ENCODE measurements around the gene SMIM33. TPM values are rescaled to one million over a fixed set of nuclear protein-coding genes. Genes with fewer than 3 reads are reported as not detected.

The SMIM33 gene
- total and polyA plus RNA-seq, 2 of the 13 experiments (the other 11 are each of a cell fraction or from before 2014, with no cell fraction given) = not detected

- Histone ChIP-seq H3K4me1 (ENCODE audit: insufficient read depth, low read length) (no peaks in the 10 kb centered on the region), H3K9ac (ENCODE audit: insufficient read depth, low read depth, low read length) (no peak overlapping the region), H3K36me3 (replicated peaks in 1 of 2; ENCODE audit: control insufficient read depth in 1 of 2, insufficient read depth in 2 of 2, low read length in 2 of 2) (no peaks in the 10 kb centered on the region), H3K4me2 (ENCODE audit: low read depth, low read length) (no peak overlapping the region), H2AFZ (ENCODE audit: low read length) (no peak overlapping the region), H4K20me1 (ENCODE audit: insufficient read depth, low read length) (no peaks in the 10 kb centered on the region), H3K27ac (ENCODE audit: extremely low read length, insufficient read depth, low read length) (no peak overlapping the region), H3K4me3 (replicated peaks in 1 of 3; ENCODE audit: insufficient read depth in 1 of 3, low read depth in 2 of 3, low read length in 3 of 3) (no peak overlapping the region), H3K27me3 (ENCODE audit: control insufficient read depth in 1 of 2, insufficient read depth in 2 of 2, low read length in 2 of 2) (peaks cover 0 to 11% of the 10 kb centered on the region in 2 experiments; a peak in 2 of 5 replicates), H3K79me2 (ENCODE audit: insufficient read depth, low read length) (no peaks in the 10 kb centered on the region), H3K9me3 (ENCODE audit: low read length) (no peaks in the 10 kb centered on the region)
- in situ Hi-C loops (cut with HindIII; ENCODE audit: extremely low pct_ligation_motif_present, low pct_unique_long_range_greater_than_20kb) = no loop called here
- ATAC-seq (peak; percentile 38; the same call in 2 of the 3 replicates), DNase-seq (ENCODE audit: low spot score) (no peak), FAIRE-seq (no peak)
- CTCF ChIA-PET (ENCODE audit: low intra/inter-chr PET ratio, low total read pairs) = no interaction called here
- no peak for TF ChIP-seq TARDBP (CRISPR knock-in tag; IDR thresholded peaks at IDR 0.05)
- TF ChIP-seq HOXA9 (CRISPR knock-in tag; IDR thresholded peaks at IDR 0.05; ENCODE audit: borderline replicate concordance) = no peak
- TF ChIP-seq MBD4 (IDR thresholded peaks at IDR 0.05; ENCODE audit: borderline replicate concordance, low read length) = no peak
- no peak for TF ChIP-seq ZBTB1 (CRISPR knock-in tag; IDR thresholded peaks at IDR 0.05; ENCODE audit: borderline replicate concordance)
- no peak for TF ChIP-seq HES4 (CRISPR knock-in tag; IDR thresholded peaks at IDR 0.05; ENCODE audit: borderline replicate concordance)
- TF ChIP-seq AFF4 (CRISPR knock-in tag; IDR thresholded peaks at IDR 0.05) = no peak
- TF ChIP-seq FIP1L1 (IDR thresholded peaks at IDR 0.05; ENCODE audit: borderline replicate concordance, insufficient read depth, low read depth, low read length) = no peak
- no peak for TF ChIP-seq ZNF879 (CRISPR knock-in tag; IDR thresholded peaks at IDR 0.05)
- no peak for TF ChIP-seq ZBTB44 (CRISPR knock-in tag; IDR thresholded peaks at IDR 0.05)
- TF ChIP-seq SIX4 (CRISPR knock-in tag; IDR thresholded peaks at IDR 0.05) = no peak
- no peak for TF ChIP-seq HNF4A (CRISPR knock-in tag; IDR thresholded peaks at IDR 0.05)
- TF ChIP-seq RBM39 (IDR thresholded peaks at IDR 0.05; ENCODE audit: low read depth, low read length, poor library complexity, severe bottlenecking) = no peak
- no peak for TF ChIP-seq ZBTB42 (CRISPR knock-in tag; IDR thresholded peaks at IDR 0.05)
- WGBS (ENCODE audit: low lambda C conversion rate) = 20% methylated on average over 7 of the region's 7 CpGs
- intact Hi-C loops (cut with micrococcal nuclease; ENCODE audit: unreplicated experiment) = no loop called here
- POLR2A ChIA-PET = interaction anchor here (0.7 to 1.5 kb wide), 2 partner anchors 38 to 57 kb away, joined by 3 to 5 read pairs; no protein-coding TSS in a partner anchor
- no TSS peak for BruUV-seq (replicated peaks)
Measured at GRCh38 chr5:139445325-139446170, 25.3 kb upstream of the SMIM33 start.

Measured in HepG2 (cell line).